ENCODE results near the gene CD93.
A peak's percentile ranks its signal among the peaks of the same experiment; 100 is the strongest.

The CD93 gene, protein sequence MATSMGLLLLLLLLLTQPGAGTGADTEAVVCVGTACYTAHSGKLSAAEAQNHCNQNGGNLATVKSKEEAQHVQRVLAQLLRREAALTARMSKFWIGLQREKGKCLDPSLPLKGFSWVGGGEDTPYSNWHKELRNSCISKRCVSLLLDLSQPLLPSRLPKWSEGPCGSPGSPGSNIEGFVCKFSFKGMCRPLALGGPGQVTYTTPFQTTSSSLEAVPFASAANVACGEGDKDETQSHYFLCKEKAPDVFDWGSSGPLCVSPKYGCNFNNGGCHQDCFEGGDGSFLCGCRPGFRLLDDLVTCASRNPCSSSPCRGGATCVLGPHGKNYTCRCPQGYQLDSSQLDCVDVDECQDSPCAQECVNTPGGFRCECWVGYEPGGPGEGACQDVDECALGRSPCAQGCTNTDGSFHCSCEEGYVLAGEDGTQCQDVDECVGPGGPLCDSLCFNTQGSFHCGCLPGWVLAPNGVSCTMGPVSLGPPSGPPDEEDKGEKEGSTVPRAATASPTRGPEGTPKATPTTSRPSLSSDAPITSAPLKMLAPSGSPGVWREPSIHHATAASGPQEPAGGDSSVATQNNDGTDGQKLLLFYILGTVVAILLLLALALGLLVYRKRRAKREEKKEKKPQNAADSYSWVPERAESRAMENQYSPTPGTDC

DNA sequence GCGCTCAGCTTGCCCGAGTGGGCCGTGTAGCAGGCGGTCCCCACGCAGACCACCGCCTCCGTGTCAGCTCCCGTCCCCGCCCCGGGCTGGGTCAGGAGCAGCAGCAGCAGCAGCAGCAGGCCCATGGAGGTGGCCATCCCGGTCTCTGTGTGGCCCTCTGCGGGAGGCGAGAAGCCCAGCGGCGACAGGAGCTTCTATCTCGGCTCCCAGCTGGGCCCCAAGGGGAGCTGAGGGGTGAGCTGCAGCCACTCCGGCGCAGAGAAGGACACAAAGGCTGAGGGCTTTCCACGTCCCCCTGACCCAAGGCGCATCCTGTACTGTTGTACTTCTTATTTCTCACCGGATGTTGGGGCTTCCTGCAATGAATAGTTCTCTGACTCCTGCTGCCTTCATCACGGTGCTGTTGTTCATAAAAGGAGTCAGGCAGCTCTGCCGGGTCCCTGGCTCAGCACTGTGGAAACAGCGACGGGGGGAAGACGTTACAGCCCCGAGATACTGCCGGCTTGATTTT is at the start of gene CD93:
TSS of gene CD93 (minus strand) at position 269 of the 511 bp plus-strand sequence. CDS start at position 137, 132 bp downstream.
- peak; percentile 69 for DNase-seq (ENCODE audit: low spot score)

DNA sequence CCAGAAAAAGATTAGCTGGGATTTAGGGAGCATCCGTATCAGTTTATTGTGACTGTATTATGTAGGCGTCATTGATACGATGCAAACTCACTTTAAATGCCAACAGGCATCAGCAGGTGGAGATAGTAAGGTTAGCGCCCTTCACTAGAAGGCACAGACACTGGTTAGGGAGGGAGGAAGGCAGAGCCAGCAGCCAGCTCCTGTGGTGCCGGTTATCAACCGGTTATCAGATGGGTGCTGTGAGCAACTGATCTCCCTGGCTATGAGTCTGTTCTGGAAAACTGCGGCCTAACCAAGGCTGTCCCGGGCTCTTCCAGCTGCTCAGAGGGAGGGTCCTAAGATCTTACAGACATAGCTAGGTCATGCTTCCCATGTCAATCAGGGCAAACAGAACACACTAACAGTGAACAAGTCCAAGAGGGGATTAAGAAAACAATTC is 47.5 kb upstream of the CD93 start:
- no peak for DNase-seq (ENCODE audit: low spot score)

DNA sequence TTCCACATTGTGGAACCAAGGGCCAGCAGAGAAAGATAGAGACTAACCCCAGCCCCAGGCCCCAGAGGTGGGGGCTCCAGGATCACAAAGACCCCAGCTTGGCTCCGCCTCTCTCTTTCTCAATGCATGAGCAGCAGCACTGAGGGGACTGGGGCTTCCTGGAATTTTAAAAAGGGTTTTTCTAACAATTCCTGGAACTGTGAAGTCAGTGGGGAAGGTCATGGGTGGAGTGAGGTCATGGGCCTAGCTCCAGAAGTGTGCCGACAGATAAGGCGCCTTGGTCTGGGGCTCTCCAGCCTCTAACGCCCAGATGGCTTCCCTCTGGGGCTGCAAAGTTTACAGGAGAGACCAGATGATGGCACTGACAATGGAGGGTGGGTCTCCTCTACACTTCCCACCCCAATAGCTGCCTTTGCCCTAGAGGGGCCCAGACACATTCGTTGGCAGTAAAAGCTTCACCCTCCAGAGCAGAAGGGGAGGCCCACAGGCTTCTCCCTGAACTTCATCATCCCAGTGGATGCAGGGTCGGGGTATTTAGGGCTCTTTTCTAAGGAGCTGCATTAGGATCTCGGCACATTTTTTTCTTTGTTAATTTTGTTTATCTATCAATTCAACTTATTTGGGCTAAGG is 46.9 kb upstream of the CD93 start:
- DNase-seq (ENCODE audit: low spot score): no peak

DNA sequence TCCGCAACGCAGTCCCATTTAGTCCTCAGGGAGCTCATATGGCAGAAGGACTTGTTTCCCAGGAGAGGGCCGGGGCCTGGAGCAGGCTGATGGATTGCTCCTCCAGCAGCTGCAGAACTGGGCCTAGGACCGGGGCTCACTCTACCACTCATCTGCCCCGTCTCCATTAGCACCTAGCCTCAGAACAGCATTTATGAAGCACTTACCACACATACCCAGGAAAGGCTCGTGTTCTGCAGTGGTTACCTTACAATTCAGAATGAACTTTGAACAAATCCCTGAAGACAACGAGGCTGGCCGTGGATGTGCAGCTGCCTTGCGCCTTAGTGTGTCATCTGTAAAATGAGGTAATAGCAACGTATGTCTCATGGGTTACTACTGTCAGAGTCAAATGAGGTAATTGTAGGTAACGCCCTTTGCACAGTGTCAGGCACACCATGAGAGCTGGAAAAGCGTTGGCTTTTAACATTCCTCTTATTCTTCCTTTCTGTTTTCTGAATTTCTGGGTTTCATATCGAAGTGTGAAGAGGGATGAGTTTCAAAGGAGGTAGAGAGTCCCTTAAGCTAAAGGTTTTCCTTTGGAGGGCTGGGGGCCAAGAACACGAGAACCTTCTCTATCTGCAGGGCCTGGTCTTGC is 46.3 kb upstream of the CD93 start:
- DNase-seq (ENCODE audit: low spot score): no peak

DNA sequence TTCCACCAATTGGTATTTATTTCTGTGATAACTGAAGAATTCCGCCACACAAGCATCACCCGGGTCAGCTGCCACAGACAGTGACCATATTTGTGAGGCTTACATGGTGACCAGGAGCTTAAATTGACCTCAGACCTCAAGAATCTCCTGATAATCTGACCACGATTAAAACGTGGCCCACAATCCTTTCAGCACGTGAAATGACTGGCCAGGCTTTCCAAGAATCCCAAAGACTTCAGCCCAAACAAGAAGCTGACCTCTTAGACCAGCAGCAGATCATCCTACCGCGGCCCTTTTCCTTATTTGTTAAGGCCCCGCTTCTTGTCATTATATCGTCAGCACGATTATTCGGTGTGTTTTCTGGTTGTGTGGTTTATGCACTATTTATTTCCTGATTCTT is 45.6 kb upstream of the CD93 start:
- no peak for DNase-seq (ENCODE audit: low spot score)

DNA sequence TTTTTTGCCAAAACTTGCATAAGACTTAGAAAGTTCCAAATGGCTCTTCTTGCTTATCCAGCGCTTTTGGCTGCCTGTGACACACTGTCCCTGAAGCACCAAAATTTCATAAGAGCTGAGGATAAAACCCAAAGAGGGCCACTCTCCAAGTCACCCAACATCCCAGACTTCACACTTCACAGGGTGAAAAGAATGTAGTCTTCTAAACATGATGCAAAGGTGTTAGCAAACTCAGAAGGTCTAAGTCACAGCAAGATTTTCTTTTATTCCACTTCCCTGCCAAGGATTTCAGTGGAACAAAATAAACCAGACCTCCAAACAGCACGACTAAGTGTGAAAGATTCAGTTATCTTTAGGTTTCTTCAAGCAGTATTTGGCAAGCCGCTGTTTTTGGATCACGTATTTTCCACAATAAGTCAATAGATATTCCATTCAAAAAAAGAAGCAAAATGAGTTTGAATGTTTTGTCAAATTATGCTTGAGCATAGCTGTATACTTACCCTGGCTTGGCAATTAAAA is 44.6 kb upstream of the CD93 start:
- DNase-seq (ENCODE audit: low spot score): no peak

DNA sequence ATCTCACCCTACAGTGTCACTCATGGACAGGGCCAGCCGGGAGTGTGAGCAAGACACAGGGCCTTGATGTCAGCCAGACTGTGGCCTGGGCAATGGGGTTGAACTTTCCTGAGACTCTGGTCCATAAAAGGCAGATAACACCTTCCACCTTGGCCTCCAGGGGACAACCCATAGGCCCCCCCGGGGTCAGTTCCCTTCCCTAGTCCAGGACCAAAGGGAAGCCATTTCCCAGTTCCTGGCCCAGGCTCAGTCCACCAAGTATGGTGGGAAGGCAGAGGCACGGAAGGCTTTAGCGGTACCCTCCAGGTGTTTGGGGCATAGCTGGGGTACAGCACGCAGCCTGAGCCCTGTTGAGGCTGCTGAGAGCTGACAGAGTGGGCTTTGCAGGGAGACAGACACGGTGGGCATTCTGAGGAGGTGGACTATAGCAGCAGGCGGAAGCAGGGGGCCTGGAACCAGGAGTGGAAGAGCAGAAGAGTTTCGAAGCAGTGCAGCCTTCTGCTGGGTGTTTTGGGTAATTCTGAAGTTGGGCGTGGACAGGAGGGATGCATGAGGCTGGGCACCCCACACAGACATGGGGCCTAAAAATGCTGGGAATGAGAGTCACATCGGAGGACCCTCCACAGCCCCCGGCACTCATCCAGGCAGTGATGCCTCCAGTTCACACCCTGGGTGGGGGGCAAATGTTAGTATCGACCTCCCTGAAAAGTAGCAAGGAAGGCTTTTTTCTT is 43.9 kb upstream of the CD93 start:
- DNase-seq (ENCODE audit: low spot score): no peak

DNA sequence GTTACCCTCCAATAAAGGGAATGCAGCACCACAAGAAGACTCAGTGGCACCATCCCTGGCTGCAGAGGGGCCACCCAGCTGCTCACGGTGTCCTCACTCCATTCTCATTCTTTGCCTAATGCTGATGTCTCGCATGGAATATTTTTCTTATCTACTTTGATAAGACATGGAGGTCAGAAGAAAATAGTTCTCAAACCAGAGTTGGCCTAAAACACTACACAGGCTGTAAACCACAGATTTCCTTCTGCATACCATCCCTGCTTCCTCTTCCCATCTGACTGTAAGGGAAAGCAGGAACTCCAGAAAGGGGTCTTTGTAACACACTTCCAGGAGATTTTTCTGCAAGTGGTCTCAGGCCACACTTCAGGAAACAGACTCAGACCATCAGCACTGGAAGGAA is 43.1 kb upstream of the CD93 start:
- no peak for DNase-seq (ENCODE audit: low spot score)

DNA sequence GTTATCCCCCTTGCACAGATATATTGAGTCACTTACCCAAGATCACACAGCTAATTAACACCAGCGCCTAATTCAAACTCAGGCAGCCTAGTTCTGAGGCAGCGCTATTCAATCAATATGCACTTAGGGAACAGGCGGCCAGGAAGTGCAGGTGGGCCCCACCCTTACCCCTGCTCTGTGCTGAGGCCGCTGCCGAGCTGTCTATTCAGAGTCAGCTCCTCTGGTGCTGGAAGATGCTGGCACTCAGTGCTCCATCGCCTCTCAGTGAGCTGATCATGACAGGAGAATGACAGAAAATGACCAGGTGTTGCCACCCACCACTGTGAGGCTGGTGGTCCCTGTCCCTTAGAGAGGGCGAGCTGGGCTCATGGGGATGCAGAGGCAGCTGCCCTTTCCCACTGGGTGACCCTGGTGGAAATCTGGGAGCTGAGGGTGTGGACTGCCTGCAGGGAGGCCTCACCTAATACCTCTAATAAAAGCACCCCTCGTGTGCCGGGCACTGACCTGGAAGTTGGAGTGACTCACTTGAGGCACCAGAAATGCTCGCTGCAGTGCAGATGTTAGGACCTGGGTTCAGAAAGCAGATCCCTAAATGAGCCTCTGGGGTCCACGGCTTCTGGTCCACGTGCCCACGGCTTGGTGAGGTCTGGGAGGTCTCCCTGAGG is 42.5 kb upstream of the CD93 start:
- no peak for DNase-seq (ENCODE audit: low spot score)

DNA sequence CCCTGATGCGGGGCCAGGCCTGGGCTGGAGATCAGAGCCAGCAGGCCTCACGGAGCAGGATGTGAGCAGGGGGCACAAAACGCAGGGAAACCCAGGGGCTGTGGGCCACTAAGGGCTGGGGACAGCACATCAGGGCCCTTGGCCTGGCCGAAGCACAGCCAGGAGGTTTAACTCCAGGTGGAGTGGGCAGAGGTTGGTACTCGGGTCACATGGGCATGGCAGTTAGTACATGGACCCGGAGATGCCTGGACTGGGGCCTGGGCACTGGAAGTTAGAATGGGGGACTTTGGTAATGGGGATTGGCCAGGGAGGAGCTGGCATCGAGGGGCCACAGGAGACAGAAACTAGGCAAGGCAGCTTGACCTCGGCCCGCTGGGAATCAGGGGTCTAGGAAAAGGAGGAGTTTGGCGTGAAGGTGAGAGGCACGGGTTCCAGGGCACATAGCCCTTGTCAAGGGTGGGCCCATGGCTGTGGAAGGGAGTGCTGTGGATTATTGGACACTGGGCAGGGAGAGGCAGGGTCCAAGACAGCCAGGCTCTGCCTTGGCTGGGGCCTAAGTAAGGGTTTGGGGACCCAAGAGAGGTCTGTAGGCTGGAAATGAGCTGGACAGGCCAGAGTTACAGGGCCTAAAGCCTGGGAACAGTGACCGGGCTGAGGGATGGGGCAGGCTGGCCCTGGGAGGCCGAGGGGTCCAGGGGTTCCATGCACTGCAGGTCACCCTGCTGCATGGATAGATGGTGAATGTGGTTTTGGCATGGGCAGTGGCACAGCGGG is 41.6 kb upstream of the CD93 start:
- no peak for DNase-seq (ENCODE audit: low spot score)

DNA sequence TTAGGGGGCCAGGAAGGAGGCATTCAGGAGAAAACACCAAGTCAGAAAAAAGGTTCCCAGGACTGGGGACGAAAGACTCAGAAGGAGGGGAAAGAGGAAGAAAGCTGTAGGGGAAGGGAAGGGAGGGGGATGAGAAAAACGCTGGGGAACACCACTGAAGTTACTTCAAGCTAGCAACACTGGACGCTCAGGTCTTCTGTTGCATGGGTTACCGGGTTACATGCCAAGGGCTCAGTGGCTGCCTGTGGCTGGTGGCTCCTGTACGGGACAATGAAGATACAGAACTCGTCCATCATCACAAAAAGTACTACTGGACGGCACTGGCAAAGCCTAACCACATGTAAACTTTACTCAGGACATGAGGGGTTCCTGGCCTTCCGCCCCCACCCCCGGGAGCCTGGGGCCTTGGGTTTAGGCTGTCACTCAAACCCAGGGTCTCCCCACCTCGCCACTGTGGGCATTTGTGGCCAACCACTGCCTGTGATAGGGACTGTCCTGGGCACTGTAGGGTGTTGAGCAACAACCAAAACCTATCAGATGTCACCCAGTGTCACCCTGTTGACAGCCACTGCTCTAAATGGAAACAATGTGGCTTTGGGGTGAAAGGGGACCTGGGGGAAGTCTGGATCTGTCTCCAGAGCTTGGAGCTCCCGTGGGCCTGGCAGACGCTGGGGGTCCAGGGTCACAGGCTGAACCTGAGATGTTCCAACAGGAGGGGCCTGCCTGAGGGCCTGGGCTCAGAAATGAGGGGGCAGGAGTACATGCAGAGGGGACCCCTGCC is 40.3 kb upstream of the CD93 start:
- DNase-seq (ENCODE audit: low spot score): no peak

DNA sequence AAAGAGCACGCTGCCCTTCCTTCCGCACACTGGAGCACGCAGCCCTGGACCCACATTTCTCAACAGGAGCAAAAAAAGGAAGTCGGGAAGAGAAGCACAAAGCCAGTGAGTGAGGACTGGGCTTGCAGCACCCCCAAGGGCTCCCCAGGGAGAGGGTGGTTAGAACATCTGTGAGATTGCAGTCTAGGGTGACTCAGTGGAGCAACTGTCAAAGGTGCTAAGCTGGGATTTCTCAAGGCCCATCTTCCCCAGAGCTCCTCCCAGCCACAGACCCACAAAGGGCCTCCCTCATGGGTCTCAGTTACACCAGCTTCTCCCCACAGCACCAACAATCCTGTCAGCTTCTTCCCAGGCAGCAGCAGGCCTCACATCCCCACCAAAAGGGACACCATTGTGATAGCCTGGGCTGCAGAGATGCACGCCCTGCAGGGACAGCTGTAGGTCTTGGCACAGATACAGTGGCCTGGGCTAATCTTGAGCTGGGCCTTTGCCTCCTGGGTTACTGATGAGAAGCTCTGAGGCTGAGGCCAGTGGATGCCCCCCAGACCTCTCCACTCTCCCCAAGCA is 39.6 kb upstream of the CD93 start:
- no peak for DNase-seq (ENCODE audit: low spot score)

DNA sequence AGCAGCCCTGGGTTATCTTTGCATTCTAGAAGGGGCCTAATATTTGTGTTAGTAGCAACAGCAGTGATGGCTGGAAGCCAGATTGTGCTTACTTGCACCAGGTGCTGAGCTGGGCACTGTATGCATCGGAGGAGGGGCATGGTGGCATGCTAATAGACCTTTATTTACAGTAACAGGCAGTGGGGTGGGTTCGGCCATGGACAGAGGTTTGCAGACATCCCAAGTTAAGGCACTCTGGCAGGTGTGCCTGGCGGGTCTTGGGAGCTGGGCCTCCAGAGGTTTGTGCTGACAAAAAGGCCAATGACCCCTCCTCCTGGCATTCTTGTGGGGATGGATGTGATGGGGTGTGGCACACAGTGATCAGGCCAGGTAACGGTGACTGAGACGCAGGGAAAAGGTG is 39.0 kb upstream of the CD93 start:
- DNase-seq (ENCODE audit: low spot score): no peak

DNA sequence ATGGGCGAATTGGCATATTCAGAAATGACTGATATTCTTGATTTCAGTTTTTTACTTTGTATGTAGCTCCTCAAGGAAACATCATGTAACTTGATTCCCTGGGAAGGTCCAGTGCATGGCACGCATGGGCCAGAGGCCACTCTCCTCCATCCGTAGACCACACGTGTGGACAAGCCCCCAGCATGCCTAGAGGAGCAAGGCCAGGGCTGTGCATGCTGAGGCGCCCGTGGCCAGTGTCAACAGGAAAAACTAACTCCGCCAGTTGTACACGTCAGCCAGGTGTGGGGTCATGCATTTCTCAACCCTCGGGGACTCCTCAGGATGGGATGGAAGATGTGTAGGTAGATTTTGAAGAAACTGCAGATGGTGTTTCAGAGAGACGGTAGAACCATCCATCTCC is 37.8 kb upstream of the CD93 start:
- DNase-seq (ENCODE audit: low spot score): no peak

DNA sequence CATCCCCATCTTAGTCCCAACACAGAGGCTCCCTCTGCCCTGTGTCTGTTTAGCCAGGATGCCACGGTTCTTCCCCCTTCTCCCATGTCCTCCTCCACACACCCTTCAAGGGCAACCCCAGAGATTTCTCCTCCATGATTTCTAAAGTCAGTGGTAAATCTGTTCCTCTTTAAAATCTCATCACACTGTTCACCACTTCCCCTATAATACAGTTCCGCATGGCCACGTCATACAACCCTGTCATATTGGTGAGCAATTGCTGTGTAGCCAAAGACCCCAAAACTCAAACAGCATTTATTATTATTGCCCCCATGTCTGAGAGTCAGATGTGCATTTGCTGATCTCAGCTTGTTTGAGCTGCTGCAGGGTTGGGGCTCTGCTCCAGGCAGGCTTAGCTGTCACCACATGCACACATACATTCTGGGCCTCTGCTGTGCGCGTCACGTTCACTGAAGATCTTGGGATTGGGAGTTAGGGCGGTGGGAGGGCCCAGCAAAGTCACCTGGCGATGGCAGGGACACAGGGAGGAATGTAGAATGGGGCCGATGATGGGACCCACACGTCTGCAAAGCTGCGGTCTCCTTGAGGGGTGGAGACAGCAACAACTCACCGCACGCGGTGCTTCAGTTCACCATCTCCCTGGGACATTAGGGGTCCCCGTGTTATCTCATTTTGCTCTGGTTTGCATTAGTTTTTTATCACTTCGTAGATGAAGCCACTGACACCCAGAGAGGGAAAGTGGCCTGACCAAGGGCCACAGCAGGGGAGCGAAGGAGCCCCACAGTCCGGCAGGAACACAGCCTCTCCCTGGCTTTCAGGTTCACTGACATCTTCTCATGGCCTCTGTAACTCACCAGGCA is 36.9 kb upstream of the CD93 start:
- no peak for DNase-seq (ENCODE audit: low spot score)

DNA sequence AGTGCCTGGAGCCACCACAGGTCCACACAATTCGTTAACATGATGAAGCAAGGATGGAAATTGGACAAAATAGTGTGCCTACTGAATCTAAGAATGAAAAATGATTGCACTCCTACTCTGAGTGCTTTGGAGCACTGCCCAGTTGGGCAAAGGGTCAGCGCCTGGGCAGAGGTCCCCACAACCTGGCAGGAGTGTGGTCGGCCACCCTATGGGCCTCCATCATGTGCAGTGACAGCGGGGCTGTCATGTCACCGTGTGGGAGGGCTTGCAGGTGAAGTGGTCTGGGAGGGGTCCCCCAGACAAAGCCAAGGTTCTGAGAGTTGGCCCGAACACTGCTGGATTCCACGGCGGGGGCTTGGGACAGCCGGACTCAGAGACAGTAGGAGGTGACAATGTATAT is 36.2 kb upstream of the CD93 start:
- DNase-seq (ENCODE audit: low spot score): no peak

DNA sequence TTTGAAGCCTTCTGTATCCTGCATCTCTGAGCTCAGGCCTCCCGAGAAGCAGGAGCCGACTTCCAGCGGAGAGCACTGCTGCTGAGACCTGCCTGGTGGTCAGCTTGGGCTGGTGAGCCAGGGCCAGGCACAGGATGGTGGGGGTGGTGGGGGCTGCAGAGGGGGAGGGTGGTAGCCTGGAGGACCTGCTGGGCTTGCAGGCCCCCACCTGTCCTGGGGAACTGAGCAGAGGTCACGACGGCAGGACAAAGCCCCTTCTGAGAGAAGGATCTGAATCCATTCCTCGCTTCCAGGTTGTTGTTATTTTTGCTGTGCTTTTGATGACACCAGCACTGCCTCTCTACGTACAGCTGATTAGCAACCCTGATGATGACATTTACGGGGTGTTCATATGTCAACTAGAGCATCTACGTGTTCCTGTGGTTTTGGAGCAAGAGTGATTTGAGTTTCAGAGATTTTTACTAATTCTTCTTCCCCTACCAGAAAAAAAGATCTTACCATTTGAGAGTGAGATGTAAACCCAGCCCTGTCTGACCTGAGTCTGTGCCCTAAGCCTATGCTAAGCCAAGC is 35.7 kb upstream of the CD93 start:
- no peak for DNase-seq (ENCODE audit: low spot score)
